Activated CD4-positive, alpha-beta T cell treated with anti-CD3 and anti-CD28 coated beads, Interleukin-2, Interleukin-6, amounts not matched to agents 100 ng/mL and 50 ng/mL, durations not matched to agents 16 hours and 8 hours (primary cell): Measurements from ENCODE around the gene SELENOV.

ENCODE experiments used
- DNase-seq: peaks from one replicate; pipeline ENCODE4 v3.0.0-alpha.2; 2020

SELENOV gene

GRCh38 chr19:39568604-39569003 is 53.7 kb downstream of the SELENOV start:
- DNase-seq, result no peak
